ENCODE measurements around the gene EPHB2.
"Not testable (repeated sequence)": the region's sequence is repeated elsewhere in the genome, so short reads cannot be mapped to it uniquely, and the experiment has no call there.

The EPHB2 gene

DNA sequence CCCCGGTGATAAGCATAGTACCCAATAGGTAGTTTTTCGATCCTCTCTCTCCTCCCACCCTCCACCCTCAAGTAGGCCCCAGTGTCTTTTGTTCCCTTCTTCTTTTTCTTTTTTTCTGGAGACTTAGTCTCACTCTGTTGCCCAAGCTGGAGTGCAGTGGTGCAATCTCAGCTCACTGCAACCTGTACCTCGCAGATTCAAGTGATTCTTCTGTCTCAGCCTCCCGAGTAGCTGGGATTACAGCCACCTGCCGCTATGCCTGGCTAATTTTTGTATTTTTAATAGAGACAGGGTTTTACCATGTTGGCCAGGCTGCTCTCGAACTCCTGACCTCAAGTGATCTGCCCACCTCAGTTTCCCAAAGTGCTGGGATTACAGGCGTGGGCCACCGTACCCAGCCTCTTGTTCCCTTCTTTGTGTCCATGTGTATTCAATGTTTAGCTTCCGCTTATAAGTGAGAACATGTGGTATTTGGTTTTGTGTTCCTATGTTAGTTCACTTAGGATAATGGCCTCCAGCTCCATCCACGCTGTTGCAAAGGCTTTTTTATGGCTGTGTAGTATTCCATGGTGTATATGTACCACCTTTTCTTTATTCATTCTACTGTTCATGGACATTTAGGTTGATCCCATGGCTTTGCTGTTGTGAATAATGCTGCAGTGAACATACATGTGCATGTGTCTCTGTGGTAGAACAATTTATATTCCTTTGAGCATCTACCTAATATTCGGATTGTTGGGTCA lies 133.0 kb downstream of the EPHB2 start:
- not testable (repeated sequence) for DNase-seq

DNA sequence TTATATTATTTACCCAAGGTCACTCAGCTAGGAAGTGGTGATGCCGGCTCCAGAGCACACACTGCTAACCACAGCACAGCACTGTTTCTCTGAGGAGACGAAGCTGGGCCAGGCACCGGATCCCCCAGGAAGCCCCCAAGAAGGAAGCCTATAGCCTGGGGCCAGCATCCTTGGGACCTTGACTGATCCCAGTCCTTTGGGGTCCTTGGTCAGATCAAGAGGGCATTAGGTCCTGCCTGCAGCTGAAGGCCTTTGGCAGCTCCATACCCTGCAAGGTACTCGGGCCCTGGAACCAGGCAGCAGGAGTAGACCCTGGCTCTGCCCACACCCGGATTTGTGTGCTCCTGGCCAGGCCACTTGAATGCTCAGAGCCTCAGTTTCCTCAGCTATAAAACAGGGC lies 134.0 kb downstream of the EPHB2 start:
- DNase-seq: no peak

DNA sequence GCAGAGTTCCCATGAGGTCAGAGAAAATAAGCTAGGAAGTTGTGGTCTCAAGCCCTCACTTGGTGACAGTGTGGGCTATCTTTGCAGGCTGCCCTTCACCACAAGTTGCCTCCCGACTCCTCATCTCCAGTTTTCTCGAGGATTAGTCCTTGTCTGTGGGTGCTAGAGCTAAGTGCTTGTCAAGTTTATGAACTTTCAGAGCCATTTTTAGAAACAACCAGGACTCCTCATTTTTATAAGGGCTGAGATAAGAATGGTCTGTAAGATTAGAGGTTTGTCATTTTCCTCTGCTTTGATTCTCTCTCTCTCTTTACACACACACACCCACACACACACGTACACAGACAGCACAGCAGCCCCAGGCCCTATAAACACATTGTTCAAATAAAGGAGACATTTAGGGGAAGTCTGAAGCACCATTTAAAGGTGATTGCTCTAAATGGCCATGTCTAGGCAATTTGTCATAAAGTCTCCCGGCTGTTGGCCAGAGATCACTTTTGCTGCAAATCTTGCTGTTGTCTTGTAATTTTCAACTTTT lies 134.8 kb downstream of the EPHB2 start:
- DNase-seq: no peak

DNA sequence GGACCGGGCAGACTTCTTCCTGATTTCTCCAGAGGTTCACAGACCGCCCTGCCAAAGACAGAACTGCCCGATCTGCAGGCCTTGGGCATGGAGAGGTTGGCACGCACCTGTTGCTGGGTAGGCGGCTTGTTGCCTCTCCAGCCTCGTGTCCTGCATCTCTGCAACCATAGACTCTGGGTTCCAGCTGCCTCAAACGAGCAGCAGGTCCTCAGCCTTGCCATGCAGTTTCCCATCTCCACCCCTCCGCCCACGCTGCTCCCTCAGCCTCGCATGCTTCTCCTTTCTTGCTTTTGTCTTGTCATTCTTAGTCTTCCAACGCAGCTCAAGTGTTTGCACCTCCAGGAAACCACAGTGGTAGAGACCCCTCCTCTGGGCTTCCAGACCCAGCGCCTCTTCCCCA lies 135.8 kb downstream of the EPHB2 start:
- DNase-seq: no peak

DNA sequence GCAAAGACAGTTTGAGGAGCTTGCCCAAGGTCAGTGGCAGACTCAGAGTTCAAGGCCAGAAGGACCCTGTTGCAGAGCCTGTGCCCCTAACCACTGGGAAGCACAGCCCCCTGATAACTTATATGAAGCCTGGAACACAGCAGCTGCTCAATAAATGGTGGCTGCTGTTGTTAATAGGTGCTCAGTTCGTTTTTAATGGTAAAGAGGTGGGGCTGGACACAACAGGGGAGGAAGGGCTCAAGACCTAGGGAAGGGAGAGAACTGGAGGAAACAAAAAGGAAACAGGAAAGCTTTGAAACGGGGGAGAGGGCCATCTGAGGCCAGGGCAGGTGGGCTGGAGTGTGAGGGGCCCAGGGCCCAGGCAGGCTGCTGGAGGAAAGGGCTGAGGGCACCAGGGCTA lies 136.6 kb downstream of the EPHB2 start:
- no peak for DNase-seq

DNA sequence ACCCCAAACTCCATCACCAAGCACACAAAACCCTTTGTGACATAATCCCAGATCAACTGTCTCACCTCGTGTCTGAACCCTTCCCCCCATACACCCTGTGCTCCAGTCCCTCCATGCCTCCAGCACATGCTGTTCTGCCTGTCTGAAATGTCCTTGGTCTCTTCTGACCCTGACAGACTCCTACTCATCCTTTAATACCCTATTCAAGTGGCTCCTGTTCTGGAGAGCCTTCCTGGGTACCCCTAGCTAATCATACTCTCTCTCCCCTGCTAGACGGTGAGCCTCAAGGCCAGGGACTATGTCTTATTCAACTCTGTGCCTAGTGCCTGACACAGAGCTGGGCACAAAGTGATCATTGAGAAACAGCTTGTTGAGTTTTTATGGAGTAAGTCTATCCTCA lies 137.1 kb downstream of the EPHB2 start:
- no peak for DNase-seq

DNA sequence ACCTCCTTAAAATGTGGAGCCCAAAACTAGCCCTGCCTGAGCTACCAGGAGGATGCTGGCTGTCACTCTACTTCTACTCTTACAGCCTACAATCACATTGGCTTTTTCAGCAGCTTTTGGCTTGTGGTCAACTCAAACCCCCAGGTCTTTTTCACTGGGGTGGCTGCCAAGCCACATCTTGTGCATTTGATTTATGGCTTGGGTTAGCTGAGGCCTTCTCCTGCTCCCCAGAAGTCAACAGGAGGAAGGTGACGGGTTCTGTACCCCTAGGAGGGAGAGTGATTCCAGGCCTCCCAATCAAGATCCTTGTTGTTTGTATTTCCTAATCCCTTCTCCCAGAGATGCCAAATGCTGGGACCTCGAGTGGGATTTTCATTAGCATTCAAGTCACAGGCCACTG lies 137.8 kb downstream of the EPHB2 start:
- DNase-seq: no peak

DNA sequence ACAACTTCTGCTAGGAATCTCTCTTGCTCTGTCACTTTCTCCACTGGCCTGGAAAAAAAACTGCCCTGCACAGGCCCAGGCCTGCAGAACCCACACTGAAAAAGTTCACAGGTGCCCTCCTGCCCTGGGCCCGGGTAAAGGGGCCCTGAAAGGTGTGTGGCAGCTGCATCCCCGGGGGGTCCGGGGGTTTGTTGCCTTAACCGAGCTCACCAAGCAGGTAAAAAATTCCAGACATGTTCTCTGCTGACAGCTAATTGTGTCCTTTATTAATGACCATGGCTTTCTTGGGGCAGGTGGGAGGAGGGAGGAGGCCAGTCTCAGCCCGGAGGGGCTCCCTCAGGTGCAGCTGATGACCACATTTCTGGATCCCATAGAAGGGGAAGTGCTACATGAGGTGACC lies 139.1 kb downstream of the EPHB2 start:
- DNase-seq: no peak

DNA sequence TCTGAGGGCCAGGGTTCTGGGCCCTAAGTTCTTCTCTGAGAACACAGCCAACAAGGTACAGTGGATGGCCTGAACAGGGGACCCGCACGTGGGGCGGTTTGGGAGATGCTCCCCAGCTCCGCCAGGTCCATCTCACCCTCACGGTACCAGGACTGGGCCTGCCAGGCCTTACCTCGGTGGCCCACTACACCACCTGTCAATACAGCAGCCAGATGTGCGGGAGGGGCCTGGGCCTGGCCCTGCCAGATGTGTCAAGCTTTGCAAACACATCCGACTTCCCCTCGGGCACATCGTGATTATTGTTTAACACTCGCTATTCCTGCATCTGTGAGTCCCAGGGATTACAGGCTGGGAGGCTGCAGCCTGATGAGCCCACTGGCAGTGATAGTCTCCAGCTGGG lies 139.6 kb downstream of the EPHB2 start:
- DNase-seq: no peak

DNA sequence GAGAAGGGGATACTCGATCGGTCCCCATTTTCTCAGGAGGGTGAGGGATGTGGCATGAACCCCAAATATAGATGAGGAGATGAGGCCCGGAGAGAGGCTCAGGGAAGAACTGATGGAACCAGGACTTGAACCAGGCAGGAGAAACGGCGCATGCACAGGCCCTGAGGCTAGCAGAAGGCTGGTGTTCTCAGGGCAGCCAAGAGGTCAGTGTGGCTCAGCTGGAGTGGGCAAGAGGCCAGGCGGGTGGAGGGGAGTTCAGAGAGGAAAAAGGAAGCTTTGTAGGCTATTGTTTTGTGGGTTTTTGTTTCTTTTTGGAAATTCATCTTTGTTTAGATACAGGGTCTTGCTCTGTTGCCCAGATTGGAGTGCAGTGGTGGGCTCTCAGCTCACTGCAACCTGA lies 140.0 kb downstream of the EPHB2 start:
- no peak for DNase-seq

DNA sequence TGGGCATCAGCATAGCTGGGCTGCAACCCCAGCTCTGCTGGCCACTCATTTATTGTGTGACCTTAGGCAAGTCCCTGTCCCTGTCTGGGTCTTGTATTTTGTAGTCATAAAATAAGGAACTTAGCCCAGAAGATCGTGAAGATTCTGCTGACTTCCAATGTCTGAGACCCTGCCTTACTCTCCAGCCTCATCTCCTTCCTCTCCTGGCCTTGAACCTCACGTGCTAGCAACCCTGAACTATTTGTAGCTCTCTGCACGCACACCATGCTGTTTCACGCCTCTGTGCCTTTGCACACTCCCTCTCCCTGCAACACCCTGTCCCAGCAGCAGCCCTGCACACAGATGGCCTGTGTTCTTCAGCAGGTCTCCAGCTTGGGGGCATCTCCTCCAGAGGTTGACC lies 140.9 kb downstream of the EPHB2 start:
- no peak for DNase-seq

DNA sequence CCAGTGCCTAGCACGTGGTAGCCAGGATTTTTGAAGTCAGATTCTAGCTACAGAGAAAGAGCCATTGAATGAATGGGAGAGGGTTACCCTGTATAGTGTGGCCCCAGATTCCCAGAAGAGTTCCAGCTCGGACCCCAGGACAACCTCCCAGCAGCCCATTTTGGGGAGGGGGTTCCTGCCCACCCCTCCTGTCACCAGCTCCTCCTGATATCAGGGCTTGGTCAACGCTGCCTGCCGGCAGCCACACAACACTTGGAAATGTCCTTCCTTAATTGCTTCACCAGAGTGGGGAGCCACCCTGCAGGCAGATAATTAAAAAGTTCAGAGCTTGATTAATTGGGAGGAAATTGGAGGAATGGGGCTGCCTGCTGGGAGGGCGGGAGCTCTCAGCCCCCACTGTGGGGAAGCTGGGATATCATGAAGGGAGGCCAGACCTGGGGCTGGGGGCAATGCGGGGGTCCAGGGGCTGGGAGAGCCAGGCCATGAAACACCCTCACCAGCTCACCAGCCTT lies 141.6 kb downstream of the EPHB2 start:
- no peak for DNase-seq

DNA sequence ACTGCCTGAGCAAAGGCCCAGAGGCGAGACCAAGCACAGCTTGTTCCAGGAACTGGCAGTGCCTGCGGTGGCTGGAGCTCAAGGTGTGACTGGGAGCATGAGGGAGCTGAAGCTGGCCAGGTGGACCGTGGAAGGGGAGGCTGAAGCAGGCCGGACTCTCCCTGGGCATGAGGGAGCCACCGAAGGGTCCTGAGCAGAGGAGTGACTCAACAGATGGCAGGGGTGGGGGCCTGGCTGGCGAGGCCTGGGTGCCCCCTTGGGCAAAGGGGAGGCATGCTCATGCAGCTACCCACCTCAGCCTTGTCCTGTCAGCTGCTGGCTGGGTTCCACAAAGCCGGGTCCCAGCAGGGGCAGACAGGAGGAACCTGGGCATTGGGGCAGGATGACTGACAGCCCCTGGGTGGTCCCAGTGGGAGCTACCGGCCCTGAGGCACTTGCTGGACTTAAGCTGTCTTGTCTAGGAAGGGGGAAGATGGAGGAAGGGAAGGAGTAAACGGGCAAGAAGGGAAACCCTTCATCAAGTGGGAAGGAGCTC lies 143.1 kb downstream of the EPHB2 start:
- no peak for DNase-seq

DNA sequence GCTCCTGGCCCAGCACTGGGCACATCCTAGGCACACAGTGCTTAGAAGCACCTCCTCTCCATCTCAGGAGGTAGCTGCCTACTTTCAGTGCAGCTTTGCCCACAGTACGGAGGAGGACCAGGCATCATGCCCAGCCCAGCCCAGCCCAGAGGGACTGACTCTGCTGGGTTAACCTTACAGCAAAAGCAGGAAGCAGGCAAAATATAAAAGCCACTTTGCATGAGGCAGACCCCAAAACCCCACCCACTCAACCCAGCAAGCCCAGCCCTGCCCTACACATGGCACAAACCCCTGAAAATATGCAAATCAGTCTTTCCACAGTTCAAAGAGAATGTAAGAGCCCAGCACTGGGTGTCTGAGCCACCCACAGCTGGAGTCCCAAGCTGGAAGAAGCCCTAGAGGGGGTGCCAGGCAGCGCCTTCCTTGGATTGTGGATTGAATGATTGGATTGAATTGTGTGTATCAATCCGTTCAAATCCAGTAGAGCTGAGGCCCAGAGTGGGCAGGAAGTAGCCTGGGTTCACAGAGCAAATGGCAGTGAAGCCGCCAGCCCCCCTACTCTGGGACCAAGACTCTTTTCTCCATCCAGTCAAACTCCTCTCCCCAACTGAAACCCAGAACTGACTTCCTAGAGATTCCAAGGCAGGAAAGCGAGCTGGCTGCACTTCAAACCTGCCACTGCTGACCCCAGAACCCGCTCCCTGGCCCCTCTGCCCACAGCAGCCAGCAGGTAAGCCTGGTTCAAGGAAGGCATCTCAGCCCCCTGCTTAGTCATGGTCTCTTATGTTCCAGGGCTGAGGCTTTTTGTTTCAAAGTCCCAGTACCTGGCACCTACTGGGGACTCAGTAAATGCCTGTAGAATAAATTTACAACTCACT lies 144.3 kb downstream of the EPHB2 start:
- no peak for DNase-seq

DNA sequence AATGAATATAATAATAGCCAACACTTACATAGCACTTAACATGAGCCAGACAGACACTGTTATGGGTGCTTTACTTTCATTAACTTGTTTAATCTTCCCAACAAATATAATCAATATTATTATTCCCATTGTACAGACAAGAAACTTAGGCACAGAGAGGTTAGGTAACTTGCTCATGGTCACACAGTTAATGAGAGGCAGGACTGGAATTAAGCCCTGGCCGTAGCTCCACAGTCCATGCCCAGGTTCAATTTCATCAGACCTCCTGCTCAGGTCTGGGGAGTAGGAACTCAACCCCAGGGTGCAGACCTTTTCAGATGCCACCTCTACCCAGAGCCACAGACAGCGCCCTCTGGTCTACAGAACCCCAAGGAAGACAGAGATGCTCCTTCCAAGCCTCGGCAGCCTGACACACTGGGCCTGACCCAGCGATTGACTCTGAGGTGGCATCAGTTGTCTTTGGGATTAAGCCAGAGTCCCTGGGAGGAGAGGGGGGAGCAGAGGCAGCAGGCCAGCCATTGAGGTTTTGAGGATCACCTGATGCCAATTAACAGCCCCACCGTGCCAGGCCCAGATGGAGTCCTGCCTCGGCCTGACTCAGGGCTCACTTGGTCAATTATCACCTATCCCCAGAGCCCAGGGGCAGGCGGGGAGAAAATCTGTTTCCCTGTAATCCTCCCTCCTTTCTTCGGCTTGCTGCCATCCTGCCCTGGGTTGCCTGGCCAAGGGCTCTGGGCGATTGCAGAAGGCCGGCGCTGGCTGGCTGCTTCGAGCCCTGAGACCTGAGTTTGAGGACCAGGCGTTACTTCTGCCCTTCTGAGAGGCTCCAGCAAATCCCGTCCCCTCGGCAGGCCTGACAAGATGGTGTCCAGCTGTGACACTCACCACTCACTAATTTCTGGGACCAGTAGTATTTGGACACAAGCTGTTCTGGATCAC lies 145.3 kb downstream of the EPHB2 start:
- no peak for DNase-seq

DNA sequence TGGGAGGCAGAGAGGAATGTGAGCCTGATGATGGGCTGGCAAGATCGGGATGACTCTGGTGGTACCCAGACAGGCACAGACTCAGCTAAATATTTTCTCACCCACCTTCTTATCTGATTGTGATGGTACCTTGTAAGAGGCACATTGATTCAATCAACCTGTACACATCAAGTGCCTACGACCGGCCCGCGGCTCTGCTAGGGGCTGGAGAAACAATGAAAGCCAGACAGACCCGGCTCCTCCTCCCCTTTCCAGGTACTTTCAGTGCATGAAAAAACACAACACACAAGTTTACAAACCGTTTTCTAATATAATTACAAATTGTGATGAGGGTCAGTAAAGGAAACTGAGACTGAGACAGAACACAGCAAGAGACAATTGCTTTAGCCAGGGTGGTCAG lies 147.0 kb downstream of the EPHB2 start:
- no peak for DNase-seq

DNA sequence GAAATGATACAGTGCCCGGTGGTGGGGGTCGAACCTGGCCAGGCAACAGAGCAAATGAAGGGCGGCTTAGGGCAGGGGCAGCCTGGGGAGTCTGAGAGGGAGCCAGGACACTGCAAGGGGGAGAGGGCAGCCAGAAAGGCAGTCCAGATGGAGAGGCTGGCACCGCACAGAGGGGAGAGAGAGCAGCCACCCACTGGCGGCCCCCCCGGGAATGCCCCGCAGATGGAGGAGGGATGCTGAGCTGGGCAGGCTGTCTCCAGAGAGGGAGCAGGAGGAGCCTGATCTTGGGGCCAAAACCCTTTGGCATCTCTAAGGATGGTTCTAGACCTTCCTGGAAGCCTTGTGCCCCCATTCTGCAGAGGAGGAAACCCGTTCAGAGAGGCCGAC lies 149.8 kb downstream of the EPHB2 start:
- DNase-seq: no peak

DNA sequence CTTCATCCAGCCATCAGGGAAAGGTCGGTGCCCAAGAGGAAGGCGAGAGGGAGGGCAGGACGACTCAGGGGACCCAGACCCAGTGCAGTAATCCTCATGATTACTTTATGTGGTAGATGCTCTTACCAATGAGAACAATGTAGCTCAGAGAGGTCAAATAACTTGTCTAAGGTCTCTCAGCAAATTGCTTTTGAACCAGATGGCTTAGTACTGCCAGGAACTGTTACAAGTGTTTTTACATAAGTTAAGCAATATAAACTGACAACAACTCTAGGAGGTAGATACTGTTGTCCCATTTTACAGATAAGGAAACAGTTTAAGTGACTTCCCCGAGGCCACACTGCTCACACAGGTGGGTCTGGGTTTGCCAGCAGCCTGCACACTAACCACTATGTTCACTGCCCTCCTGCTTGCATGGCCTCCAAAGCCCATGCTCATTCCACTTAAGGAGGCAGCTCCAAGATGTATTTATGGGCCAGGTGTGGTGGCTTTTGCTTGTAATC lies 150.3 kb downstream of the EPHB2 start:
- no peak for DNase-seq

DNA sequence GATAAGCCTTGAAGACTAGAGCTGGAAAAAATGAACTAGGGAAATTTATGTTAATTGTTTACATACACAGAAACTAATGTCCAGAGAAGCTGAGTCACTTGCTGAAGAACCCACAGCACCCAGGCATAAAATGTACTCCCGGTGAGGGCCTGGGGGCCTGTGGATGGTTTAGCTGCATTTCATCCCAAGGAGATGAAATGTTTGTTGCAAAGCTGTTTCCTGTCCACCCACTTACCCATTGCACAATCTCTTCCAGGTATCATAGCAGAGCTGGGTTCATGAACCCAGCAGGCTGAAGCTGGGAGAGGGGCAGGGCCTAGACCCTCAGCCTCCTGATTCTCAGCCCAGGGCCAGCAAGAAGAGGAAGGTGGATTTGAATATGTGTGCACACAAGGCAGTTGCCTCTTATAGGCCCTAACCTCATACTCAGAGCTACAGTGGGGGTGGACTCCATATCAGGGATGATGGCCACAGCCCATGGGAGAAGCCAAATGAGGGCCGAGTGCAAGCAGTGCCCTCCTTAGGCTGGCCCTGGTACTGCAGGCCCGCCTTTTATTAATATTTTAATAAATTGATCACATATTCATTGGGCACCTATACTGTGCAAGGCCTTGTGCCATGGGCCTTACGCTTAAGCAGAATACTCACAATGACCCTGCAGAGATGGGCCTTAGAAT lies 151.3 kb downstream of the EPHB2 start:
- no peak for DNase-seq

DNA sequence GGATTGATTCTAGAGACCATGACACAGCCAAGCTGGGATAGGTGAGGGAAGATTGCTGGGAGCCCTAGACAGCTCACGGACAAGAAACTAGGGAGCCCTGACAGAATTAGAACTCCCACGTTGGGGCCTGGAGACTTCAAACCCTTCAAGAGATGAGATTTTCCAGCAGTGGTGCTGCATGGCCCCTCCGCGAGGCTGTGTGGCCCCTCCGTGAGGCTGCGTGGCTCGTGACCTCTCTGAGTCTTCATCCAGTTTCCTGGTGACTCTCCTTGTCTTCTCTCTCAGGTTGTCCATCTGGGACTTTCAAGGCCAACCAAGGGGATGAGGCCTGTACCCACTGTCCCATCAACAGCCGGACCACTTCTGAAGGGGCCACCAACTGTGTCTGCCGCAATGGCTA lies 152.1 kb downstream of the EPHB2 start:
- DNase-seq: no peak

DNA sequence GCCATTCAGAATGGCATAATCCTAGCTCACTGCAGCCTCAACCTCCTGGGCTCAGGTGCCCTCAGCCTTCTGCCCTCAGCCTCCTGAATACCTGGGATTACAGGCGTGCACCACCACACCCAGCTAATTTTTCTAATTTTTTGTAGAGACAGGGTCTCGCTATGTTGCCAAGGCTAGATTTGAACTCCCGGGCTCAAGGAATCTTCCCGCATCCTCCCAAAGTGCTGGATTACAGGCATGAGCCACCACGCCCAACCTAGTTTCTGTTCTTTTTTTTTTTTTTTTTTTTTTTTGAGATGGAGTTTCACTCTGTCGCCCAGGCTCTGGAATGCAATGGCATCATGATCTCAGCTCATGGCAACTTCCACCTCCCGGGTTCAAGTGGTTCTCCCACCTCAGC lies 153.1 kb downstream of the EPHB2 start:
- DNase-seq: no peak

DNA sequence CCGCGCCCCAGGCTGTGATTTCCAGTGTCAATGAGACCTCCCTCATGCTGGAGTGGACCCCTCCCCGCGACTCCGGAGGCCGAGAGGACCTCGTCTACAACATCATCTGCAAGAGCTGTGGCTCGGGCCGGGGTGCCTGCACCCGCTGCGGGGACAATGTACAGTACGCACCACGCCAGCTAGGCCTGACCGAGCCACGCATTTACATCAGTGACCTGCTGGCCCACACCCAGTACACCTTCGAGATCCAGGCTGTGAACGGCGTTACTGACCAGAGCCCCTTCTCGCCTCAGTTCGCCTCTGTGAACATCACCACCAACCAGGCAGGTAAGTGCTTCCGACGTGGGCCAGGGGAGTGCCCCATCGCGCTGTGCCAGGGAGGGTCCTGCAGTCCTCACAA lies 154.2 kb downstream of the EPHB2 start:
- DNase-seq: no peak
